ENCODE measurements around the gene CSTPP1. TPM values are rescaled to one million over a fixed set of nuclear protein-coding genes. Genes with fewer than 3 reads are reported as not detected.

CSTPP1 gene
- total and polyA plus RNA-seq, 4 donors: 46.6 to 104 (median 72.3) TPM

- peaks cover 23% of the 10 kb centered on the region for H3K4me1 ChIP-seq (ENCODE audit: control insufficient read depth, insufficient read depth, low read length)
- H3K36me3 ChIP-seq (ENCODE audit: control insufficient read depth, insufficient read depth, low read length): peaks cover 76% of the 10 kb centered on the region
- no peak overlapping the region for H3K4me3 ChIP-seq (ENCODE audit: low read depth, low read length)
- H3K9me3 ChIP-seq (ENCODE audit: control insufficient read depth, insufficient read depth, low read length): no peaks in the 10 kb centered on the region
- WGBS (ENCODE audit: insufficient coverage): 75% methylated on average over 4 of the region's 6 CpGs
- H3K27ac ChIP-seq (ENCODE audit: low read depth, low read length): no peak overlapping the region
- no peak for DNase-seq (ENCODE audit: low read depth in 4 of 6, low spot score in 6 of 6)
- no peaks in the 10 kb centered on the region for H3K27me3 ChIP-seq (ENCODE audit: control insufficient read depth, insufficient read depth, low read length)
These were observed 236.3 kb downstream of the CSTPP1 start for GRCh38 chr11:47172740-47173336.

GRCh38 chr11:47175746-47176327, 239.3 kb downstream of the CSTPP1 start:
- Histone ChIP-seq H3K4me3 (ENCODE audit: low read depth, low read length) (peak overlapping the region; percentile 99), H3K4me1 (ENCODE audit: control insufficient read depth, insufficient read depth, low read length) (peaks cover 29% of the 10 kb centered on the region), H3K9me3 (ENCODE audit: control insufficient read depth, insufficient read depth, low read length) (no peaks in the 10 kb centered on the region), H3K27me3 (ENCODE audit: control insufficient read depth, insufficient read depth, low read length) (no peaks in the 10 kb centered on the region), H3K27ac (ENCODE audit: low read depth, low read length) (peak overlapping the region; percentile 90), H3K36me3 (ENCODE audit: control insufficient read depth, insufficient read depth, low read length) (peaks cover 68% of the 10 kb centered on the region)
- 41% methylated on average over 14 of the region's 14 CpGs for WGBS (ENCODE audit: insufficient coverage)
- DNase-seq (ENCODE audit: low read depth in 4 of 6, low spot score in 6 of 6): no peak

DNA sequence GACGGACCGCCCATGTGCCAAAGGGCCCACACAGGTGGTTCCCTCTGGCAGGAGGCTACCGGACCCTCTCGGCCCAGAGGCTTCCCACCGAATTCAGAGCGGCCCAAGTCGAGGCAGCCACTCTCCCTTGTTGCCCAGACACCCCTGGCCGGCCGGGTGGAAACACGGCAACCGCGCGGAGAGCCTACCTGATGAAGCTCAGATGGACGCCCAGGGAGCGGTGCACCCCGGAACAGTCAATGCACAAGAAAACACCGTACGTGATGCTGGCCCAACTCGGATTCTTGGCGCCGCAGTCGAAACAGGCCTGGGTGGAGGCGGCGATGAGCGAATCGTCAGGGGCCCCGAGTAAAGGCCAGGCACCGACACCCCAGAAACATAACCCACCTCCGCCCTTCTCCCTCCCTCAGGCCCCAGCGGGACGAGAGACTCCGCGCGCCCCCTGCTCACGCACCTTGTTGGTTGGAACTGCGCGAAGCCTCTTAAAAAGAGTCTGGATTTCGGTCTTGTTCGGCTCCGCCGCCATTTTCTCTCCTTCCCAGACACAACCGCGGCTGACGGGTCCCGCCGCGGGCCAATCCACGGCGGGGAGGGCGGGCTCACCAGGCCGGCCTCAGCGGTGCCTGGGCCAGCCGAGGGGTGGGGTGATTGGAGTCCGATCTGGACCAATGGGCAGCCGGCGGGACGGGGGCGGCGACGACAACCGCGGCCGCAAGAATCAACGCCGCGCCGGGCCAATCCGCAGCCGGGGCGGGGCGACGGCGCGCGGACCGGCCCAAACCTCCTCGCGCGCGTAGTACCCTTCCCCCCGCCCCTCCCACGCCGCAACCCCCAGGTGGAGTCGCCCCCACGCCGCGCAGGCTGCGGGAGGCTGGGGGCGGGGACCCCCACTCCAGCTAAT, 240.0 kb downstream of the CSTPP1 start, which contains the start of gene ARFGAP2:
TSS of gene ARFGAP2 (minus strand) at position 552 of the 901 bp plus-strand sequence. CDS start at position 526, 26 bp downstream.
- Histone ChIP-seq H3K27ac (ENCODE audit: low read depth, low read length) (peak within 1 kb of the TSS; percentile 99), H3K36me3 (ENCODE audit: control insufficient read depth, insufficient read depth, low read length) (peaks cover 68% of the 10 kb centered on the region), H3K4me3 (ENCODE audit: low read depth, low read length) (peak within 1 kb of the TSS; percentile 99), H3K4me1 (ENCODE audit: control insufficient read depth, insufficient read depth, low read length) (peaks cover 29% of the 10 kb centered on the region), H3K27me3 (ENCODE audit: control insufficient read depth, insufficient read depth, low read length) (no peaks in the 10 kb centered on the region), H3K9me3 (ENCODE audit: control insufficient read depth, insufficient read depth, low read length) (no peaks in the 10 kb centered on the region)
- DNase-seq (ENCODE audit: low read depth in 4 of 6, low spot score in 6 of 6): peak; percentile 89 to 99 (median 94)
- WGBS (ENCODE audit: insufficient coverage): under 1% methylated on average over 68 of the region's 89 CpGs

DNA sequence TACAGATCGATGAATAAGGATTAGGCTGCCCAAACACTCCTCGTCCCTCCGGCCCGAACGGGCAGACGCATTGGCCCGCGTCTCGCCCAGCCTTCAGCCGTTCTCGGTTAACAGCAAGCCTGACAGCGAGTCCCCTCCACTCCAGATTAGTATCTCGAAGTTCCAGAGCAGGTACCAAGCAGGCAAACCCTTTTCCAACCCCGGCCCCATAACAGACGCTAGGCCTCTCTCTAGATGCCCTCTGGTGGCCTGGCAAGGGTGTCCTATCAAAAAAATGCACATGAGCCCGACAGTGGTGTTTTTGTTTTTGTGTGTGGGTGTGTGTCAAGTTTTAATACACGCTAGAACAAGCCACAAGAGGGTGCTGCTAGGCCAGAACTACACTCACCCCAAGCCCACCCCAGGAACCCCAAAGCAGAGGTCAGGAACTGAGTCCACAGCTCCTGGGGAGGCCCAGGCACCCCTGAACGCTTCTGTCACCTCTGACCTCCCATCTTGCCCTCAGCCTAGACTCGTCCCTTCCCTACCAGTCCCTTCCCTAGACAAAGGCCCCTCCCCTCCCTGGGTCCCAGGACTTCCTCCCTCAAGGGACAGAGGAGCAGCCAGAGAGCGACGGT, 240.8 kb downstream of the CSTPP1 start:
- H3K36me3 ChIP-seq (ENCODE audit: control insufficient read depth, insufficient read depth, low read length): peaks cover 63% of the 10 kb centered on the region
- H3K4me1 ChIP-seq (ENCODE audit: control insufficient read depth, insufficient read depth, low read length): peaks cover 29% of the 10 kb centered on the region

DNA sequence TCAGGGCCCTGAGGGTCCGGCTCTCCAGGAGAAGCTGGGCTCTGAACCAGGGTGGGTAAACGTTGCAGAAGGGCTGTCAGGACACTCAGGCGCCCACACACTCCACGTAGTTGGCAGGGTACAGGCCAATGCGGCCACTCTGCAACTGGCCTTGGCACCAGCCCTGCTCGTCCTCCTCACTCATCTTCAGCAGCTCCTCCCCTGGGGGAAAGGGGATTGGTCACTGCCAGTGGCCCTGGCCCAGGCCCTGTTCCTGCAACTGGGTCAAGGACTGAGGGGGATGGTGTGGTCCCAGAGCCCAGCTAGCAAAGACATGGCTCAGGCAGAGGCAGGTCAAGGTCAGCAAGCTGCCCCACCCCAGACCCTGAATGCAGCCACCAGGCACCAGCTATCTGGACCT, 241.3 kb downstream of the CSTPP1 start:
- Histone ChIP-seq H3K4me3 (ENCODE audit: low read depth, low read length) (peak overlapping the region; percentile 87), H3K4me1 (ENCODE audit: control insufficient read depth, insufficient read depth, low read length) (peaks cover 29% of the 10 kb centered on the region), H3K9me3 (ENCODE audit: control insufficient read depth, insufficient read depth, low read length) (no peaks in the 10 kb centered on the region), H3K36me3 (ENCODE audit: control insufficient read depth, insufficient read depth, low read length) (peaks cover 59% of the 10 kb centered on the region), H3K27me3 (ENCODE audit: control insufficient read depth, insufficient read depth, low read length) (no peaks in the 10 kb centered on the region), H3K27ac (ENCODE audit: low read depth, low read length) (peak overlapping the region; percentile 99)
- WGBS (ENCODE audit: insufficient coverage): 53% methylated on average over 3 of the region's 6 CpGs
- no peak for DNase-seq (ENCODE audit: low read depth in 4 of 6, low spot score in 6 of 6)

More for the DNA sequence above, 240.8 kb downstream of the CSTPP1 start:
- DNase-seq (ENCODE audit: low read depth in 4 of 6, low spot score in 6 of 6): peak in 4 of 6 donors; percentile 57 to 95 (median 76)
- H3K4me3 ChIP-seq (ENCODE audit: low read depth, low read length): peak overlapping the region; percentile 87
- H3K27ac ChIP-seq (ENCODE audit: low read depth, low read length): peak overlapping the region; percentile 99
- 6% methylated on average over 17 of the region's 21 CpGs for WGBS (ENCODE audit: insufficient coverage)
- no peaks in the 10 kb centered on the region for H3K27me3 ChIP-seq (ENCODE audit: control insufficient read depth, insufficient read depth, low read length)
- H3K9me3 ChIP-seq (ENCODE audit: control insufficient read depth, insufficient read depth, low read length): no peaks in the 10 kb centered on the region

DNA sequence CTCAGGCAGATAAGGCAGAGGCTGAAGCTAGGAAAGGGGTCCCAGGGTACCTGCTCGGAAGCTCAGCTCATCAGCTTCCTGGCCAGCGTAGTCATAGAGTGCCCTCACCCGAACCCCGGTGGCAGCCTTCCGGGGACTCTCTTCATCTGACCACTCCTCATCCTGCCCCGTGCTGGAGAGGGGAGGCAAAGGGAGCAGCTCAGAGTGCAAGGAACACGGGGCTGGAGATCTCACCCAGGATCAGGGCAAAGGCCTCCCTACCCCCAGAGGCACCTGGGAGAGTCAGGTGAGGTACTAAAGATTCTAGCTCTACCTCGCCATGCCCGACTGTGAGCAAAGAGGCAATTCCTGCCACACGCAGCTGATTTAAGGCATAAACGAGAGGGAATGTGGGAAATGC, 241.8 kb downstream of the CSTPP1 start:
- H3K4me1 ChIP-seq (ENCODE audit: control insufficient read depth, insufficient read depth, low read length): peaks cover 30% of the 10 kb centered on the region
- H3K4me3 ChIP-seq (ENCODE audit: low read depth, low read length): no peak overlapping the region
- WGBS (ENCODE audit: insufficient coverage): 87% methylated on average over 4 of the region's 11 CpGs
- no peak for DNase-seq (ENCODE audit: low read depth in 4 of 6, low spot score in 6 of 6)
- peak overlapping the region; percentile 99 for H3K27ac ChIP-seq (ENCODE audit: low read depth, low read length)
- no peaks in the 10 kb centered on the region for H3K27me3 ChIP-seq (ENCODE audit: control insufficient read depth, insufficient read depth, low read length)
- H3K9me3 ChIP-seq (ENCODE audit: control insufficient read depth, insufficient read depth, low read length): no peaks in the 10 kb centered on the region
- peaks cover 59% of the 10 kb centered on the region for H3K36me3 ChIP-seq (ENCODE audit: control insufficient read depth, insufficient read depth, low read length)

DNA sequence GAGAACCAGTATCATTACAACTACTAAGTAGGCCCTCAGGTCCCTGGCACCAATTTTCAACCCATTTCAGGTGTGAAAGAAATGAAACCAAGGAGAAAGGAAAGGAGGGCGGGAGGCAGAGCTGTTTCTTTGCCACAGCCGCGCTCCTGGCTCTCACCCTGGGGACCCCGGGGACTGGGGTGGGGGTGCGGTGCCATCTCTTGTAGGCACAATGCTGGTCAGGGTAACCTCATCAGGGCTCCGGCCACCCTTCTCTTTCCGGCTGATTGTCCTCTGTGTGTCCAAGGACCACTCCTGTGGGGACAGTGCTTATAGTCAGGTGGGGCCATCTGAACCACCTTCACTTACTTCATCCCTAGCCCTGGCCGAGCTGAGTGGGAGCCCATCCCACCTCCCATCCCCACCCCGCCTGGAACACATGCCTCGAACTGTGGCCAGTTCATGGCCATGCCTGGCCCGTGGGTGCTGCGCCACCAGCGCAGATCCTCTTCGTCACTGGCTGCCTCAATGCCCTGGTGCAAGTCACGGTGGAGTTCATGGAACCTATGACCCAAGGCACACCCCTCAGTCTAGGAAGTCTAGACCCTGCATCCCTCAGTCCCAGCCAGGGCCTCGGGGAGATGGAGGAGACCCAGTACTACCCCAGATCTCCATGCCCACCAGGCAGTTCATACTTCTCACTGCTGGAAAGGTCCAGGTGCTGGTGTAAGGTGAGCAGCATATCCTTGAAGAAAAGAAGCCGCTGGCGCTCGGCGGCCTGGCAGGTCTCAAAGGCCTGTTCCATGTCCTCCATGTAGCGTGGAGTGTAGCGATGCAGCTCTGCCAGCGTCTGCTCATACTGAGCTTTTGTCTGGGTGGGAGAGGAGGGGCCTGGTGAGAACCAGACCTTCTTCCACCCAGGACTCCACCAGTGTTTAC, 242.4 kb downstream of the CSTPP1 start:
- Histone ChIP-seq H3K36me3 (ENCODE audit: control insufficient read depth, insufficient read depth, low read length) (peaks cover 53% of the 10 kb centered on the region), H3K27ac (ENCODE audit: low read depth, low read length) (no peak overlapping the region), H3K9me3 (ENCODE audit: control insufficient read depth, insufficient read depth, low read length) (no peaks in the 10 kb centered on the region), H3K4me3 (ENCODE audit: low read depth, low read length) (no peak overlapping the region), H3K27me3 (ENCODE audit: control insufficient read depth, insufficient read depth, low read length) (no peaks in the 10 kb centered on the region), H3K4me1 (ENCODE audit: control insufficient read depth, insufficient read depth, low read length) (peaks cover 34% of the 10 kb centered on the region)
- WGBS (ENCODE audit: insufficient coverage): 93% methylated on average over 19 of the region's 23 CpGs
- no peak for DNase-seq (ENCODE audit: low read depth in 4 of 6, low spot score in 6 of 6)

DNA sequence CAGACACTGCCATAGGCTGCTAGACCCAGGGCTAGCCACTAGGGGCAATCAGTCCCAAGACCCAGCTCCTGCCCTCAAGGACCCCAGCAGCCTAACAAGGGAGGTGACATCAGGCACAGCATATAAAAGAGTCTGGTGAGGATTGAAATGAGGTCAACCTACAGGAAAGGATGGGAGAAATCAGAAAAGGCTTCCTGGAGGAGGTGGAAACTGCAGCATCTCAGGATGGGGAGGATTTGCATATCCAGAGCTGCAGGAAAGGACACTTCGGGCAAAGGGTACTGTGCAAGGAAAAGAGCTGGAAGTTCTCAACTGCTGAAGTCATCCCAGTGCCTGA, 243.1 kb downstream of the CSTPP1 start:
- no peak overlapping the region for H3K4me3 ChIP-seq (ENCODE audit: low read depth, low read length)
- H3K36me3 ChIP-seq (ENCODE audit: control insufficient read depth, insufficient read depth, low read length): peaks cover 47% of the 10 kb centered on the region
- H3K27me3 ChIP-seq (ENCODE audit: control insufficient read depth, insufficient read depth, low read length): no peaks in the 10 kb centered on the region
- H3K9me3 ChIP-seq (ENCODE audit: control insufficient read depth, insufficient read depth, low read length): no peaks in the 10 kb centered on the region
- H3K27ac ChIP-seq (ENCODE audit: low read depth, low read length): no peak overlapping the region
- no peak for DNase-seq (ENCODE audit: low read depth in 4 of 6, low spot score in 6 of 6)
- H3K4me1 ChIP-seq (ENCODE audit: control insufficient read depth, insufficient read depth, low read length): peaks cover 41% of the 10 kb centered on the region
- 100% methylated on average over 1 of the region's 1 CpG for WGBS (ENCODE audit: insufficient coverage)
